ENCODE data around the gene ORC5. TPM values are rescaled to one million over a fixed set of nuclear protein-coding genes. Genes with fewer than 3 reads are reported as not detected.

Gene ORC5
- total RNA-seq, 1 donor from 2014 or later, result 14.7 TPM

DNA sequence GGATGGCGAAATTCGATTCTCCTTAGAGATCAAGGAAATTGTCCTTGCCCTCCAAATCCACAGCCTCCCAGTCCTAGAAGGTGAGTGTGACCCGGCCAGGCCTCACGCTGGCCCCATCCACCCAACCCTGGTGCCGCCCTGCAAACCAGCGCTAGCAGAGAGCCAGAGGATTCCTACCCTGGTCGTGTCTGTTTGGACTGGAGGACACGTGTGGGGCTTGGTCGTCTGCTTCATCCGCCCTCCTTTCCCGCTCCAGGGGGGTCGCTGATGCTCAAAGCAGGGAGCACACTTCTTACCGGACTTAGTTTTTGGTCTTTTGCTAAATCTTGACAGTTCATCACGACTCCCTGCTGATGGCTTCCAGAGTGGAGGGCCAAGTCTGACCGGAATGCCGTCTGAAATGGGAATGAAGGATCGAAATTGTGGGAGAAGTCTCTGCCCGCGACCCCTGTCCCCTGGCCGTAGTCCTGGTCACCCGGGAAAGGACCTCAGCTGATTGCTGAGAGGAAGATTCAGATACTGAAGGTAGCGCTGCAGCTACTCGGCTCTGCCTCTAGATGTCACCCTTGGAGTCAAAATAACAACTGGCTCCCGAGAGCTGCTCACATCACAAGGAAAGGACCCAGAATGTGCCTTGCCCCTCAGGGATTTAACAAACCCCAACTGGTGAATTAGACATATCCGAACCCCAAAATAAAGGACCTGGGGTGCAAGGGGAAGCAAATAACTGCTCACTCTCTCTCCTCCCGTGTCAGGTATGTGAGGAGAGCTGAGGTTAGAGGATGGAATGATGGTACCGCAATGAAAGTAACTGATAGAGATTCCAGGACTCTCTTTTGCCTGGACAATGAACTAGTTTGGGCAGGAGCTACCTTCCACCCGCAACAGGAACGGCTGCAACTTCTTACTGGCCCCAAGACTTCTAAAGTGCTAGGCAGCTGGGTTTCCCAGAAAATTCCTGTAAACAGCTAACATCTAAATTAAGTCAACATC is 23.5 kb upstream of the ORC5 start:
- DNase-seq, result peak; percentile 42
- Mint-ChIP-seq H3K27ac (ENCODE audit: unreplicated experiment) (no peak overlapping the region), H3K4me1 (ENCODE audit: low read depth, unreplicated experiment) (peaks cover 2% of the 10 kb centered on the region), H3K36me3 (ENCODE audit: unreplicated experiment) (no peaks in the 10 kb centered on the region), H3K9me3 (ENCODE audit: unreplicated experiment) (no peaks in the 10 kb centered on the region), H3K27me3 (ENCODE audit: unreplicated experiment) (no peaks in the 10 kb centered on the region), H3K4me3 (ENCODE audit: unreplicated experiment) (no peak overlapping the region)
- TF ChIP-seq, protein P1, sequence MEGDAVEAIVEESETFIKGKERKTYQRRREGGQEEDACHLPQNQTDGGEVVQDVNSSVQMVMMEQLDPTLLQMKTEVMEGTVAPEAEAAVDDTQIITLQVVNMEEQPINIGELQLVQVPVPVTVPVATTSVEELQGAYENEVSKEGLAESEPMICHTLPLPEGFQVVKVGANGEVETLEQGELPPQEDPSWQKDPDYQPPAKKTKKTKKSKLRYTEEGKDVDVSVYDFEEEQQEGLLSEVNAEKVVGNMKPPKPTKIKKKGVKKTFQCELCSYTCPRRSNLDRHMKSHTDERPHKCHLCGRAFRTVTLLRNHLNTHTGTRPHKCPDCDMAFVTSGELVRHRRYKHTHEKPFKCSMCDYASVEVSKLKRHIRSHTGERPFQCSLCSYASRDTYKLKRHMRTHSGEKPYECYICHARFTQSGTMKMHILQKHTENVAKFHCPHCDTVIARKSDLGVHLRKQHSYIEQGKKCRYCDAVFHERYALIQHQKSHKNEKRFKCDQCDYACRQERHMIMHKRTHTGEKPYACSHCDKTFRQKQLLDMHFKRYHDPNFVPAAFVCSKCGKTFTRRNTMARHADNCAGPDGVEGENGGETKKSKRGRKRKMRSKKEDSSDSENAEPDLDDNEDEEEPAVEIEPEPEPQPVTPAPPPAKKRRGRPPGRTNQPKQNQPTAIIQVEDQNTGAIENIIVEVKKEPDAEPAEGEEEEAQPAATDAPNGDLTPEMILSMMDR (IDR thresholded peaks at IDR 0.05; ENCODE audit: partially characterized antibody, unreplicated experiment), result peak; percentile 68

DNA sequence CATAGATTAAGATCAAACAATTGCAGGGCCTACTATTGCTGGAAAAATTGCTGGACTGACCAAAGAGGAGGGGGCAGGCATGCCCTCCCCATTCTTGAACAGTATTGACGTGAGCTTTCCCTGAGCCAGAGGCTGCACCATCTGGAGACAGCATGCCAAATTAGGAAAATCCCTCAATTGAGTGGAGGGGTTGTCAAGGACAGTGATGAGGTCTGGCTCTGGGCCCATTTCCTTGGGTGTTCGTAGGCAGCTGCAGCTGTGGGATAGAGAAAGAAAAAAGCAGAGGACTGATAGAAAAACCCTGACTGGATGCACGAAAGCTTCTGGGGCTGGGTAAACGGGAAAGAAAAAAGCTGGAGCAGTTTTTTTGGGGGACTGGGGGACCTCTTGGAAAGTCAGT is 22.8 kb upstream of the ORC5 start:
- no peaks in the 10 kb centered on the region for H3K36me3 Mint-ChIP-seq (ENCODE audit: unreplicated experiment)
- TF ChIP-seq, protein P1 (IDR thresholded peaks at IDR 0.05; ENCODE audit: partially characterized antibody, unreplicated experiment), result no peak
- peaks cover 2% of the 10 kb centered on the region for H3K4me1 Mint-ChIP-seq (ENCODE audit: low read depth, unreplicated experiment)
- no peak overlapping the region for H3K4me3 Mint-ChIP-seq (ENCODE audit: unreplicated experiment)
- H3K27ac Mint-ChIP-seq (ENCODE audit: unreplicated experiment), result no peak overlapping the region
- no peak for DNase-seq
- no peaks in the 10 kb centered on the region for H3K9me3 Mint-ChIP-seq (ENCODE audit: unreplicated experiment)
- H3K27me3 Mint-ChIP-seq (ENCODE audit: unreplicated experiment), result no peaks in the 10 kb centered on the region

DNA sequence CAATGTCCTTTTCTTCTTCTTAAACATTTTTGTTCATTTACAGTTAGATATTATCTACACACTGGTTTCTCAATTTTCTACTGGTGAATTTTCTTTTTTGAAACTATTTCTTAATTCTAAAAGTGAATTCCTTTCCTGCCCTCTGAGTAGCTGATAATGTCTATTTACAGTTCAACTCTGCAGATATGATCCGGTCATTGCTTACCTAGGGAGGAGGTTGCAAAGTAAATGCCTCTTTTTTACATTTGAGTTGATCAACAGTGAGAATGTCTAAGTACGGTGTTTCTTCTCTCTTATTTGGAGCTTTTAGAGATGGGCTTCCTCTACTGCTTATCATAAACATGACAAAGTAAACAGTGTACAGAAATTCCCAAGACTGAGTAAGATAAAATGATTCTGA is 20.6 kb upstream of the ORC5 start:
- TF ChIP-seq, protein P1 (IDR thresholded peaks at IDR 0.05; ENCODE audit: partially characterized antibody, unreplicated experiment), result no peak
- no peak overlapping the region for H3K4me3 Mint-ChIP-seq (ENCODE audit: unreplicated experiment)
- H3K27ac Mint-ChIP-seq (ENCODE audit: unreplicated experiment), result no peak overlapping the region
- peaks cover 2% of the 10 kb centered on the region for H3K4me1 Mint-ChIP-seq (ENCODE audit: low read depth, unreplicated experiment)
- H3K36me3 Mint-ChIP-seq (ENCODE audit: unreplicated experiment), result no peaks in the 10 kb centered on the region
- H3K9me3 Mint-ChIP-seq (ENCODE audit: unreplicated experiment), result no peaks in the 10 kb centered on the region
- H3K27me3 Mint-ChIP-seq (ENCODE audit: unreplicated experiment), result no peaks in the 10 kb centered on the region
- DNase-seq, result no peak

DNA sequence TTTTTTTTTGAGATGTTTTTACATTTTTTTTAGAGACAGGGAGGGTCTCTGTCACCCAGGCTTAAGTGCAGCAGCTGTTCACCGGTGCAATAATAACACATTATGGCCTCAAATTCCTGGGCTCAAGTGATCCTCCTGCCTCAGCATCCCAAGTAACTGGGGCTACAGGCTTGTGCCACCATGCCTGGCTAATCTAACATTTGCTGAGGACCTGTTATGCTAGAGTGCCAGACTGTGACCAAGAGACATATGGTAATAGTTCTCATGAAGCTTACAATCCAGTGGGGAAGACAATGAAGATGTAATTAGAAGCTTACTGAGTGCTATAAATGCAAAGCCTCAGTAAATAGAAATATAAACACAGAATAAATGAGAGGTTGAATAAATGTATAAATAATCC is 17.6 kb upstream of the ORC5 start:
- H3K36me3 Mint-ChIP-seq (ENCODE audit: unreplicated experiment), result peaks cover 2% of the 10 kb centered on the region

More for the DNA sequence above, 17.6 kb upstream of the ORC5 start:
- Mint-ChIP-seq H3K9me3 (ENCODE audit: unreplicated experiment) (no peaks in the 10 kb centered on the region), H3K27ac (ENCODE audit: unreplicated experiment) (no peak overlapping the region), H3K4me1 (ENCODE audit: low read depth, unreplicated experiment) (no peaks in the 10 kb centered on the region), H3K4me3 (ENCODE audit: unreplicated experiment) (no peak overlapping the region), H3K27me3 (ENCODE audit: unreplicated experiment) (no peaks in the 10 kb centered on the region)
- no peak for DNase-seq
- TF ChIP-seq, protein P1 (IDR thresholded peaks at IDR 0.05; ENCODE audit: partially characterized antibody, unreplicated experiment), result no peak
